ENCODE data around the gene OSGEP.

Gene OSGEP

DNA sequence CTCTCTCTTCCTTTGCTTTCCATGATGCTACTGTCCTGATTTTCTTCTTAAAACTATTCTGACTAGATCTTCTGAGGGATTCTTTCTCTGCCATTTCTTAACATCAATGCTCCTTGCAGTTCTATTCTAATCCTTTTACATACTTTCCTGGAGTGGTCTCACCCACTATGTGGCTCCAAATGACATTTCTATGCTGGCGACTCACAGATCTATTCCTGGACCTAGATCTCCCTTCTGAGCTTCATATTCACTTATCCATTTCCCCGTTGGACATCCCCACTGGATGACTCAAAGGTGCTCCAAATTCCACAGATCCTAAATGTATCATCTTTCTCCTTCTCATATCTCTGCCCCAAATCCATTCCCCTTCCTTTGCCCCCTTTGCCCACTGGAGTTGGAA lies 45.4 kb downstream of the OSGEP start:
- intact Hi-C loops (cut with DNase I): no loop called here
- DNase-seq: no peak

DNA sequence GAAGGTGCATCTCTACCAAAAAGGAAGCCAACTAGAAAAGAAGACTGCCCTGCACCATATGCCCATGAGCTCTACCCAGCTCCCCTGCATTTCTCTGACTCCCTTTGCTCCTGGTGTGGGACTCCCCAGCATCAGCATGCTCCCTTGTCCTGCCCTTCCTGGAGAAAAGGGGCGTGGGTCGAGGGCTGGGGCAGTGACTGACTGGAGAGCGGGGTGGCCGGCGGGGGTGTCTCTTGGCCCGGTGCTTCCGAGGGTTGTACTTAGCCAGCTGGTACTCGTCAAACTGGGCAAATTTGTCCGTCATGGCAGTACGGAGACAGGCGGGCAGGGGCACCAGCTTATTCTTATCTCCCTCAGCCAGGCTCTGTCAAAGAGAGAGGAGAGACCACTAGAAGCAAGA lies 51.1 kb downstream of the OSGEP start:
- intact Hi-C loops (cut with DNase I): no loop called here
- no peak for DNase-seq

- intact Hi-C loops (cut with DNase I): no loop called here
- no peak for DNase-seq
Measured at GRCh38 chr14:20400965-20401593, 53.5 kb downstream of the OSGEP start.

GRCh38 chr14:20400589-20400964 lies 54.0 kb downstream of the OSGEP start:
- no peak for DNase-seq
- intact Hi-C loops (cut with DNase I): no loop called here

GRCh38 chr14:20397511-20397910 lies 57.1 kb downstream of the OSGEP start:
- no peak for DNase-seq
- intact Hi-C loops (cut with DNase I): no loop called here

All from posterior cingulate gyrus (tissue), 11 donors.